ENCODE data around the gene SPOCK1.

DNA sequence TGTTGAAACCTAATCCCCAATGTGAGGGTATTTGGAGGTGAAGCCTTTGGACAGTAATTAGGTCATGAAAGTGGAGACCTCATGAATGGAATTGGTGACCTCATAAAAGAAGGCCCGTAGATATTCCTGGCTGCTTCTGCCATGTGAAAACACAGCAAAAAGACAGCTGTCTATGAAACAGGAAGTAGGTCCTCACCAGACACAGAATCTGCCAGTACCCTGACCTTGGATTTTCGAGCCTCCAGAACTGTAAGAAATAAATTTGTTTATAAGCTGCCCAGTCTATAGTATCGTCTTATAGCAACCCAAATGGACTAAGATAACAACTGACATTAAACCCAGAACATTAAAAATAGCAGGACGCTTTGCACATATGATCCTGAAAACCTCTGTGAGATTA, 371.1 kb downstream of the SPOCK1 start:
- TF ChIP-seq, protein P1, sequence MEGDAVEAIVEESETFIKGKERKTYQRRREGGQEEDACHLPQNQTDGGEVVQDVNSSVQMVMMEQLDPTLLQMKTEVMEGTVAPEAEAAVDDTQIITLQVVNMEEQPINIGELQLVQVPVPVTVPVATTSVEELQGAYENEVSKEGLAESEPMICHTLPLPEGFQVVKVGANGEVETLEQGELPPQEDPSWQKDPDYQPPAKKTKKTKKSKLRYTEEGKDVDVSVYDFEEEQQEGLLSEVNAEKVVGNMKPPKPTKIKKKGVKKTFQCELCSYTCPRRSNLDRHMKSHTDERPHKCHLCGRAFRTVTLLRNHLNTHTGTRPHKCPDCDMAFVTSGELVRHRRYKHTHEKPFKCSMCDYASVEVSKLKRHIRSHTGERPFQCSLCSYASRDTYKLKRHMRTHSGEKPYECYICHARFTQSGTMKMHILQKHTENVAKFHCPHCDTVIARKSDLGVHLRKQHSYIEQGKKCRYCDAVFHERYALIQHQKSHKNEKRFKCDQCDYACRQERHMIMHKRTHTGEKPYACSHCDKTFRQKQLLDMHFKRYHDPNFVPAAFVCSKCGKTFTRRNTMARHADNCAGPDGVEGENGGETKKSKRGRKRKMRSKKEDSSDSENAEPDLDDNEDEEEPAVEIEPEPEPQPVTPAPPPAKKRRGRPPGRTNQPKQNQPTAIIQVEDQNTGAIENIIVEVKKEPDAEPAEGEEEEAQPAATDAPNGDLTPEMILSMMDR (conservative IDR thresholded peaks at IDR 0.05): no peak
- TF ChIP-seq EZH2 (IDR thresholded peaks at IDR 0.05; ENCODE audit: low read depth): no peak

Measured in PC-9 (cell line).